HepG2 (cell line): ENCODE measurements around the gene PSMB11. TPM values are rescaled to one million over a fixed set of nuclear protein-coding genes. Genes with fewer than 3 reads are reported as not detected.

ENCODE experiments used
- E2F1 ChIP-seq: sonication (generic); formaldehyde crosslinking; IDR thresholded peaks from 2 replicates; pipeline ENCODE4 v1.5.0; 2020; ENCODE audit warnings: missing genetic modification reagents
- GMEB1 ChIP-seq: sonication (generic); formaldehyde crosslinking; IDR thresholded peaks from 2 replicates; pipeline ENCODE4 v1.5.1; 2020; ENCODE audit warnings: missing genetic modification reagents, mild to moderate bottlenecking, borderline replicate concordance
- NFRKB ChIP-seq: fragments of 450-650 bp; IDR thresholded peaks from 2 replicates; pipeline ENCODE4 v1.6.1; 2017
- PITX1 ChIP-seq: sonication (generic); formaldehyde crosslinking; IDR thresholded peaks from 2 replicates; pipeline ENCODE4 v1.5.1; 2020; ENCODE audit warnings: mild to moderate bottlenecking, missing genetic modification reagents
- ZXDC ChIP-seq: sonication (generic); formaldehyde crosslinking; IDR thresholded peaks from 2 replicates; pipeline ENCODE4 v1.5.0; 2020; ENCODE audit warnings: mild to moderate bottlenecking, missing genetic modification reagents
- polyA plus RNA-seq, 8 experiments: library from polyadenylated mRNA; depleted of rRNA in 3 of 8; stranded (reverse) in 7 of 8; unstranded in 1 of 8; fragments of >200 nt; fragmentation: Illumina TruSeq in 4 of 8; extraction: Trizol in 4 of 8; gene quantifications; 2 replicates each; pipeline versions ENCODE4 v1.2.1 to v1.2.3, GENCODE V29; 2011 to 2016; ENCODE audit warnings: low read depth in 4 of 8, missing spikeins in 1 of 8, mixed read lengths in 1 of 8; ENCODE audit not compliant: insufficient read depth in 1 of 8
- total RNA-seq, 5 experiments: library from RNA; depleted of rRNA; stranded (reverse); fragments of >200 nt; fragmentation: Illumina TruSeq; extraction: Trizol; gene quantifications; 2 replicates each; pipeline ENCODE4 v1.2.3, GENCODE V29; 2016; ENCODE audit warnings: low read depth in 1 of 5
- TF ChIP-seq, protein P1 (sequence below): sonication (generic); formaldehyde crosslinking; IDR thresholded peaks from 2 replicates; pipeline ENCODE4 v1.5.0; 2020; ENCODE audit warnings: mild to moderate bottlenecking, missing genetic modification reagents
- TF ChIP-seq, protein P2 (sequence below), 2 experiments: sonication (generic) in 1 of 2; formaldehyde crosslinking in 1 of 2; IDR thresholded peaks; 2 replicates each; pipeline versions ENCODE4 v1.4.0 to v1.6.1; 2016 to 2020; ENCODE audit warnings: borderline replicate concordance in 1 of 2, low read depth in 1 of 2, mild to moderate bottlenecking in 1 of 2, missing genetic modification reagents in 1 of 2
- TF ChIP-seq, protein P3 (sequence below): sonication (generic); formaldehyde crosslinking; IDR thresholded peaks from 2 replicates; pipeline ENCODE4 v1.5.0; 2020; ENCODE audit warnings: mild to moderate bottlenecking, missing genetic modification reagents
- TF ChIP-seq, protein P4 (sequence below): sonication (generic); formaldehyde crosslinking; conservative IDR thresholded peaks from 2 replicates; pipeline ENCODE4 v1.4.0; 2020; ENCODE audit warnings: missing genetic modification reagents

Gene PSMB11
- total and polyA plus RNA-seq, 2 of the 13 experiments (the other 11 are each of a cell fraction or from before 2014, with no cell fraction given): not detected

DNA sequence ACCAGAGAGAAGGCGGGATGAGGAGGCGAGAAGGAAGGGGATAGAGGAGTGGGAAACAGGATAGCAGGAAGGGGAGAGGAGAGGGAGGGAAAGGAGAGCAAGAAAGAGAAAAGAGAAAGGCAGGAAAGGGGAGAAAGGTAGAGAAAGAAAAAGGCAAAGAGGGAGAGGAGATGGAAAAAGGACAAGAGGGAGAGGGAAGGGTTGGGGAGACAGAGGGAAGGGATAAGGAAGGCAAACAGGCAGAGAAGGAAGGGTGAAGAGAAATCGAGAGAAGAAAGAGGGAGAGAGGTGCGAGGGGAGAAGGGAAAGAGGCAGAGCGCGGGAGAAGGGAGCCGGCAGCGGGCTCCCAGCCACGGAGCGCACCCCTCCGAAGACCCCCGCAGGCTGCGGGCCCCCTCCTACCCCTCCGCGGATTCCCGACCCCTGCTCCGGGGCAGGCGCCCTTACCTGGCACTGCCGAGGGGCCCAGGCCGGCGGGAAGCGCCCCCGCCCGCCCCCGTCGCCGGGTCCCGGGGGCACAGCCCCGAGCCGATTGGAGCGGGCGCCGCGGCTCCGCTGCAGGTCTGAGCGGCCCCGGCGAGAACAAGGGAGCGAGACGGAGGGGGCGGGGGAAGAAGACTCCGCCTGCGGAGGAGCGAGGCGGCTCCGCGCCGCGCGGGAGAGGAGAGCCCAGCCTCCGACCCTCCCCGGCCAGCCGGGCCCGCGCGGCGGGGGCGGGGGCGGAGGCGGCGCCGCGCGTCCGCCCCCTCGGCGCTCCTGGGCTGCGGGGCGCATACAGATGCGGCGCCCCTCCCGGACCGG, 15.1 kb downstream of the PSMB11 start, which contains the start of gene CDH24 (continued):
- TF ChIP-seq, protein P1, sequence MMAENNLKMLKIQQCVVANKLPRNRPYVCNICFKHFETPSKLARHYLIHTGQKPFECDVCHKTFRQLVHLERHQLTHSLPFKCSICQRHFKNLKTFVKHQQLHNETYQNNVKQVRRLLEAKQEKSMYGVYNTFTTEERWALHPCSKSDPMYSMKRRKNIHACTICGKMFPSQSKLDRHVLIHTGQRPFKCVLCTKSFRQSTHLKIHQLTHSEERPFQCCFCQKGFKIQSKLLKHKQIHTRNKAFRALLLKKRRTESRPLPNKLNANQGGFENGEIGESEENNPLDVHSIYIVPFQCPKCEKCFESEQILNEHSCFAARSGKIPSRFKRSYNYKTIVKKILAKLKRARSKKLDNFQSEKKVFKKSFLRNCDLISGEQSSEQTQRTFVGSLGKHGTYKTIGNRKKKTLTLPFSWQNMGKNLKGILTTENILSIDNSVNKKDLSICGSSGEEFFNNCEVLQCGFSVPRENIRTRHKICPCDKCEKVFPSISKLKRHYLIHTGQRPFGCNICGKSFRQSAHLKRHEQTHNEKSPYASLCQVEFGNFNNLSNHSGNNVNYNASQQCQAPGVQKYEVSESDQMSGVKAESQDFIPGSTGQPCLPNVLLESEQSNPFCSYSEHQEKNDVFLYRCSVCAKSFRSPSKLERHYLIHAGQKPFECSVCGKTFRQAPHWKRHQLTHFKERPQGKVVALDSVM (CRISPR knock-in tag): no peak
- TF ChIP-seq GMEB1 (CRISPR knock-in tag) (no peak), PITX1 (CRISPR knock-in tag) (no peak), ZXDC (CRISPR knock-in tag) (peak; percentile 5; the same call in 1 of the 2 replicates), NFRKB (0 out of 2 replicates have a peak, but pooled peaks have one; percentile 54), E2F1 (CRISPR knock-in tag) (no peak)
- TF ChIP-seq, protein P2, sequence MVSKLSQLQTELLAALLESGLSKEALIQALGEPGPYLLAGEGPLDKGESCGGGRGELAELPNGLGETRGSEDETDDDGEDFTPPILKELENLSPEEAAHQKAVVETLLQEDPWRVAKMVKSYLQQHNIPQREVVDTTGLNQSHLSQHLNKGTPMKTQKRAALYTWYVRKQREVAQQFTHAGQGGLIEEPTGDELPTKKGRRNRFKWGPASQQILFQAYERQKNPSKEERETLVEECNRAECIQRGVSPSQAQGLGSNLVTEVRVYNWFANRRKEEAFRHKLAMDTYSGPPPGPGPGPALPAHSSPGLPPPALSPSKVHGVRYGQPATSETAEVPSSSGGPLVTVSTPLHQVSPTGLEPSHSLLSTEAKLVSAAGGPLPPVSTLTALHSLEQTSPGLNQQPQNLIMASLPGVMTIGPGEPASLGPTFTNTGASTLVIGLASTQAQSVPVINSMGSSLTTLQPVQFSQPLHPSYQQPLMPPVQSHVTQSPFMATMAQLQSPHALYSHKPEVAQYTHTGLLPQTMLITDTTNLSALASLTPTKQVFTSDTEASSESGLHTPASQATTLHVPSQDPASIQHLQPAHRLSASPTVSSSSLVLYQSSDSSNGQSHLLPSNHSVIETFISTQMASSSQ (IDR thresholded peaks at IDR 0.05; ENCODE audit: low read depth): no peak
- TF ChIP-seq, protein P2 (CRISPR knock-in tag; IDR thresholded peaks at IDR 0.05; ENCODE audit: borderline replicate concordance): no peak
- TF ChIP-seq, protein P3, sequence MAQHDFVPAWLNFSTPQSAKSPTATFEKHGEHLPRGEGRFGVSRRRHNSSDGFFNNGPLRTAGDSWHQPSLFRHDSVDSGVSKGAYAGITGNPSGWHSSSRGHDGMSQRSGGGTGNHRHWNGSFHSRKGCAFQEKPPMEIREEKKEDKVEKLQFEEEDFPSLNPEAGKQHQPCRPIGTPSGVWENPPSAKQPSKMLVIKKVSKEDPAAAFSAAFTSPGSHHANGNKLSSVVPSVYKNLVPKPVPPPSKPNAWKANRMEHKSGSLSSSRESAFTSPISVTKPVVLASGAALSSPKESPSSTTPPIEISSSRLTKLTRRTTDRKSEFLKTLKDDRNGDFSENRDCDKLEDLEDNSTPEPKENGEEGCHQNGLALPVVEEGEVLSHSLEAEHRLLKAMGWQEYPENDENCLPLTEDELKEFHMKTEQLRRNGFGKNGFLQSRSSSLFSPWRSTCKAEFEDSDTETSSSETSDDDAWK (CRISPR knock-in tag): no peak
- TF ChIP-seq, protein P4, sequence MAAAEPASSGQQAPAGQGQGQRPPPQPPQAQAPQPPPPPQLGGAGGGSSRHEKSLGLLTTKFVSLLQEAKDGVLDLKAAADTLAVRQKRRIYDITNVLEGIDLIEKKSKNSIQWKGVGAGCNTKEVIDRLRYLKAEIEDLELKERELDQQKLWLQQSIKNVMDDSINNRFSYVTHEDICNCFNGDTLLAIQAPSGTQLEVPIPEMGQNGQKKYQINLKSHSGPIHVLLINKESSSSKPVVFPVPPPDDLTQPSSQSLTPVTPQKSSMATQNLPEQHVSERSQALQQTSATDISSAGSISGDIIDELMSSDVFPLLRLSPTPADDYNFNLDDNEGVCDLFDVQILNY (CRISPR knock-in tag): no peak; the same call in 1 of the 2 replicates
